Caco-2 (cell line): ENCODE measurements around the gene C14orf180. TPM values are rescaled to one million over a fixed set of nuclear protein-coding genes. Genes with fewer than 3 reads are reported as not detected.

Source experiments
- BruUV-seq: library from RNA; stranded (reverse); fragments of 400-500 nt; replicated peaks from 2 replicates; lab custom pipeline; 2021; lab: Mats Ljungman, UMichigan
- CTCF ChIA-PET: fragments of 300-600 bp; sonication (Branson Sonifier 250); formaldehyde crosslinking; loops from one replicate; lab custom pipeline; 2022; ENCODE audit warnings: antibody characterized with exemption; lab: Charles Lee
- POLR2A ChIA-PET: fragments of 300-600 bp; sonication (Branson Sonifier 250); formaldehyde crosslinking; loops from one replicate; lab custom pipeline; 2022; ENCODE audit warnings: antibody characterized with exemption; lab: Charles Lee
- DNase-seq, 2 experiments: peaks; one replicate each; pipeline versions ENCODE4 v3.0.0 to v3.0.0-alpha.2; 2020 to 2022
- H3K27me3 ChIP-seq: replicated peaks from 2 replicates; pipeline ENCODE4 v1.6.0; 2011; ENCODE audit warnings: low read length; ENCODE audit not compliant: control insufficient read depth, insufficient read depth
- H3K36me3 ChIP-seq: 2 replicates; pipeline ENCODE4 v1.5.1; 2011; ENCODE audit warnings: low read length; ENCODE audit not compliant: control insufficient read depth, insufficient read depth
- H3K4me1 ChIP-seq: fragments of 250-450 bp; sonication (Bioruptor Pico); 2 replicates; pipeline ENCODE4 v1.5.1; 2020; ENCODE audit warnings: mild to moderate bottlenecking
- H3K4me3 ChIP-seq: 2 replicates; pipeline ENCODE4 v1.5.1; 2011; ENCODE audit warnings: low read depth, mild to moderate bottlenecking, control low read depth, low read length
- H3K9me3 ChIP-seq: fragments of 250-450 bp; sonication (Bioruptor Pico); 2 replicates; pipeline ENCODE4 v1.5.1; 2020; ENCODE audit warnings: mild to moderate bottlenecking, moderate library complexity
- H3K27ac Mint-ChIP-seq: one replicate; pipeline ENCODE4 v1.8.0; 2022; ENCODE audit warnings: mixed read lengths; ENCODE audit not compliant: unreplicated experiment
- H3K27me3 Mint-ChIP-seq: one replicate; pipeline ENCODE4 v1.8.0; 2022; ENCODE audit warnings: mixed read lengths; ENCODE audit not compliant: insufficient read depth, unreplicated experiment
- H3K36me3 Mint-ChIP-seq: one replicate; pipeline ENCODE4 v1.8.0; 2022; ENCODE audit warnings: mild to moderate bottlenecking, mixed read lengths; ENCODE audit not compliant: insufficient read depth, unreplicated experiment
- H3K4me1 Mint-ChIP-seq: one replicate; pipeline ENCODE4 v1.8.0; 2022; ENCODE audit warnings: low read depth, mixed read lengths; ENCODE audit not compliant: unreplicated experiment
- H3K4me3 Mint-ChIP-seq: one replicate; pipeline ENCODE4 v1.8.0; 2022; ENCODE audit warnings: mild to moderate bottlenecking, moderate library complexity, mixed read lengths; ENCODE audit not compliant: unreplicated experiment
- H3K9me3 Mint-ChIP-seq: one replicate; pipeline ENCODE4 v1.8.0; 2022; ENCODE audit warnings: mixed read lengths; ENCODE audit not compliant: unreplicated experiment
- CTCF ChIP-seq, 2 experiments: fragments of 200-600 bp in 1 of 2; IDR thresholded peaks; 1 replicate in 1 of 2; 2 replicates in 1 of 2; pipeline versions ENCODE4 v1.5.1 to v1.8.0; 2011 to 2022; ENCODE audit warnings: antibody characterized with exemption in 1 of 2, control low read depth in 1 of 2, inconsistent platforms in 1 of 2, low read depth in 1 of 2, low read length in 1 of 2, mild to moderate bottlenecking in 1 of 2, moderate library complexity in 1 of 2; ENCODE audit not compliant: insufficient read depth in 1 of 2, severe bottlenecking in 1 of 2, unreplicated experiment in 1 of 2
- intact Hi-C: fragments of 100-400 bp; cut with micrococcal nuclease; formaldehyde crosslinking; loops from one replicate; pipeline ENCODE4 v1.10.0; 2022; ENCODE audit not compliant: unreplicated experiment
- total RNA-seq: library from RNA; stranded (reverse); gene quantifications from 2 replicates; pipeline ENCODE4 v1.2.3, GENCODE V29; 2022

Gene C14orf180
- total RNA-seq, 1 experiment from 2014 or later: not detected

DNA sequence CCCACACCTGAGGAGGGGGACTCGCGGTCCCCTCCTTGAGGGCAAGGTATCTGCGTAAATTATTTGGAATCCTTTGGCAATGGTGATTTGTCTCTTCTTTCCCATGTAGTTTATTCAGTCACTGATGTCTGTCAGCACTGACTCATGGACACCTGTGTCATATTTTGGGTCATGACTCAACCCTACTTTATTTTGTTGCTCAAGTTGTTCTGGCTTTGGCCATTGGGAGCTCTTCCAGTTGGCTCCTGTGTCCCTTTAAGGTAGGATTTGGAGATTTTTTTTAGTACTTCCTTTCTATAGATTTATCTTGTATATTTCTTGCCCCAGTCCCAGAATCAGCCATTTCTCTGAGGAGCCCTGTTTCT is 47.4 kb upstream of the C14orf180 start:
- H3K36me3 ChIP-seq: no peaks in the 10 kb centered on the region
- Mint-ChIP-seq H3K27me3 (peaks cover 8% of the 10 kb centered on the region), H3K9me3 (peaks cover 12% of the 10 kb centered on the region), H3K36me3 (no peaks in the 10 kb centered on the region), H3K4me3 (no peak overlapping the region), H3K4me1 (no peaks in the 10 kb centered on the region), H3K27ac (no peak overlapping the region)
- no peak for DNase-seq
- no peak for TF ChIP-seq CTCF (IDR thresholded peaks at IDR 0.05; ENCODE audit: insufficient read depth in 1 of 2, low read depth in 1 of 2, low read length in 1 of 2, severe bottlenecking in 1 of 2, unreplicated experiment in 1 of 2)
- H3K9me3 ChIP-seq: peaks cover 15% of the 10 kb centered on the region; the same call in 1 of the 2 replicates
- H3K4me3 ChIP-seq: no peak overlapping the region
- intact Hi-C loops: no loop called here
- H3K27me3 ChIP-seq: no peaks in the 10 kb centered on the region
- BruUV-seq: no TSS peak
- POLR2A ChIA-PET: no interaction called here
- CTCF ChIA-PET: no interaction called here
- no peaks in the 10 kb centered on the region for H3K4me1 ChIP-seq

DNA sequence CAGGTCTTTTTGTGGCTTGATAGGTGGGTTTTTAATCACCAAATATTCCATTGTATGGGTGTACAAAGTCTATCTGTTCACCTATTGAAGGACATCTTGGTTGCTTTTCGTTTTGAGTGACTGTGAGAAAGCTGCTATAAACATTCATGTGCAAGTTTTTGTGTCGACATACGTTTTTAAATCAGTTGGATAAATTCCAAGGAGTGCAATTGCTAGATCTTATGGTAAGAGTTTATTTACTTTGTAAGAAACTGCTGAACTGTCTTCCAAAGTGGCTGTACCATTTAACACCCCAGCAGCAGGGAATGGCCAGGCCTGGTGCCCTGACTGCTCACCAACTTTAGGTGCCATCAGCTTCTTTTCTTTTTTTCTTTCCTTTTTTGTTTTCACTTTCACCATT is 45.5 kb upstream of the C14orf180 start:
- Mint-ChIP-seq H3K36me3 (no peaks in the 10 kb centered on the region), H3K9me3 (no peaks in the 10 kb centered on the region), H3K27me3 (peaks cover 8% of the 10 kb centered on the region), H3K4me1 (no peaks in the 10 kb centered on the region), H3K4me3 (no peak overlapping the region), H3K27ac (no peak overlapping the region)
- 0 out of 2 replicates have a peak, but pooled peaks cover 6% of the 10 kb centered on the region for H3K9me3 ChIP-seq
- no peaks in the 10 kb centered on the region for H3K27me3 ChIP-seq
- no TSS peak for BruUV-seq
- H3K4me3 ChIP-seq: no peak overlapping the region
- ChIA-PET CTCF (interaction anchor here (1.2 kb wide), 1 partner anchor 456 kb away, joined by 4 read pairs; no protein-coding TSS in a partner anchor), POLR2A (no interaction called here)
- intact Hi-C loops: no loop called here
- H3K36me3 ChIP-seq: no peaks in the 10 kb centered on the region
- no peak for DNase-seq
- no peak for TF ChIP-seq CTCF (IDR thresholded peaks at IDR 0.05; ENCODE audit: insufficient read depth in 1 of 2, low read depth in 1 of 2, low read length in 1 of 2, severe bottlenecking in 1 of 2, unreplicated experiment in 1 of 2)
- H3K4me1 ChIP-seq: no peaks in the 10 kb centered on the region

- H3K27me3 Mint-ChIP-seq: peaks cover 16% of the 10 kb centered on the region
- H3K9me3 ChIP-seq: 0 out of 2 replicates have a peak, but pooled peaks cover 6% of the 10 kb centered on the region
- intact Hi-C loops: no loop called here
- POLR2A ChIA-PET: no interaction called here
- no peak for DNase-seq
- no peaks in the 10 kb centered on the region for H3K4me1 Mint-ChIP-seq
- H3K9me3 Mint-ChIP-seq: no peaks in the 10 kb centered on the region
- H3K36me3 ChIP-seq: no peaks in the 10 kb centered on the region
- H3K4me3 Mint-ChIP-seq: no peak overlapping the region
- TF ChIP-seq CTCF (IDR thresholded peaks at IDR 0.05; ENCODE audit: insufficient read depth in 1 of 2, low read depth in 1 of 2, low read length in 1 of 2, severe bottlenecking in 1 of 2, unreplicated experiment in 1 of 2): no peak
- no peaks in the 10 kb centered on the region for H3K4me1 ChIP-seq
- H3K27me3 ChIP-seq: no peaks in the 10 kb centered on the region
- no peak overlapping the region for H3K4me3 ChIP-seq
- no peaks in the 10 kb centered on the region for H3K36me3 Mint-ChIP-seq
- BruUV-seq: no TSS peak
- H3K27ac Mint-ChIP-seq: no peak overlapping the region
- CTCF ChIA-PET: no interaction called here
Observed at GRCh38 chr14:104536942-104537612, 42.5 kb upstream of the C14orf180 start.
